ENCODE results near the gene GPR37L1.
"Not testable (repeated sequence)": the region's sequence is repeated elsewhere in the genome, so short reads cannot be mapped to it uniquely, and the experiment has no call there.

The GPR37L1 gene

GRCh38 chr1:202160377-202160940 lies 37.7 kb downstream of the GPR37L1 start, which contains the start of gene PTPN7:
TSS of gene PTPN7 (minus strand) at chr1:202160602. CDS start at chr1:202159402, 1,200 bp downstream.
- no peak within 1 kb of the TSS for H3K4me3 ChIP-seq (ENCODE audit: low read length)
- no peaks in the 10 kb centered on the region for H3K36me3 ChIP-seq (ENCODE audit: insufficient read depth, low read length)
- no peak within 1 kb of the TSS for H3K4me2 ChIP-seq (ENCODE audit: low read length)
- H3K9me3 ChIP-seq (replicated peaks; ENCODE audit: low read length), result no peaks in the 10 kb centered on the region
- no peak within 1 kb of the TSS for H3K9ac ChIP-seq (ENCODE audit: low read depth, low read length)
- H3K27me3 ChIP-seq (ENCODE audit: control insufficient read depth, insufficient read depth, low read length), result peaks cover 3% of the 10 kb centered on the region
- no peaks in the 10 kb centered on the region for H3K4me1 ChIP-seq (ENCODE audit: control insufficient read depth, insufficient read depth, low read length)

GRCh38 chr1:202161151-202162046 lies 38.7 kb downstream of the GPR37L1 start:
- H3K4me1 ChIP-seq (ENCODE audit: control insufficient read depth, insufficient read depth, low read length), result no peaks in the 10 kb centered on the region

GRCh38 chr1:202162047-202162417 lies 39.3 kb downstream of the GPR37L1 start:
- Histone ChIP-seq H3K9ac (ENCODE audit: low read depth, low read length) (no peak overlapping the region), H3K9me3 (replicated peaks; ENCODE audit: low read length) (no peaks in the 10 kb centered on the region), H3K36me3 (ENCODE audit: insufficient read depth, low read length) (no peaks in the 10 kb centered on the region), H3K4me2 (ENCODE audit: low read length) (no peak overlapping the region), H3K27me3 (ENCODE audit: control insufficient read depth, insufficient read depth, low read length) (peaks cover 3% of the 10 kb centered on the region), H3K4me1 (ENCODE audit: control insufficient read depth, insufficient read depth, low read length) (no peaks in the 10 kb centered on the region), H3K4me3 (ENCODE audit: low read length) (no peak overlapping the region)

More at GRCh38 chr1:202161151-202162046, 38.7 kb downstream of the GPR37L1 start:
- H3K4me3 ChIP-seq (ENCODE audit: low read length), result no peak overlapping the region
- H3K27me3 ChIP-seq (ENCODE audit: control insufficient read depth, insufficient read depth, low read length), result peaks cover 3% of the 10 kb centered on the region
- H3K4me2 ChIP-seq (ENCODE audit: low read length), result no peak overlapping the region
- no peak overlapping the region for H3K9ac ChIP-seq (ENCODE audit: low read depth, low read length)
- no peaks in the 10 kb centered on the region for H3K9me3 ChIP-seq (replicated peaks; ENCODE audit: low read length)
- H3K36me3 ChIP-seq (ENCODE audit: insufficient read depth, low read length), result no peaks in the 10 kb centered on the region

GRCh38 chr1:202162418-202163280 lies 39.9 kb downstream of the GPR37L1 start:
- no peak overlapping the region for H3K4me2 ChIP-seq (ENCODE audit: low read length)
- H3K27me3 ChIP-seq (ENCODE audit: control insufficient read depth, insufficient read depth, low read length), result peaks cover 5% of the 10 kb centered on the region
- no peak overlapping the region for H3K9ac ChIP-seq (ENCODE audit: low read depth, low read length)
- H3K36me3 ChIP-seq (ENCODE audit: insufficient read depth, low read length), result no peaks in the 10 kb centered on the region
- no peaks in the 10 kb centered on the region for H3K4me1 ChIP-seq (ENCODE audit: control insufficient read depth, insufficient read depth, low read length)
- no peaks in the 10 kb centered on the region for H3K9me3 ChIP-seq (replicated peaks; ENCODE audit: low read length)
- no peak overlapping the region for H3K4me3 ChIP-seq (ENCODE audit: low read length)

- no peaks in the 10 kb centered on the region for H3K9me3 ChIP-seq (replicated peaks; ENCODE audit: low read length)
- H3K4me2 ChIP-seq (ENCODE audit: low read length), result no peak overlapping the region
- H3K9ac ChIP-seq (ENCODE audit: low read depth, low read length), result no peak overlapping the region
- no peaks in the 10 kb centered on the region for H3K36me3 ChIP-seq (ENCODE audit: insufficient read depth, low read length)
- H3K4me3 ChIP-seq (ENCODE audit: low read length), result no peak overlapping the region
- peaks cover 7% of the 10 kb centered on the region for H3K4me1 ChIP-seq (ENCODE audit: control insufficient read depth, insufficient read depth, low read length)
- peaks cover 10% of the 10 kb centered on the region for H3K27me3 ChIP-seq (ENCODE audit: control insufficient read depth, insufficient read depth, low read length)
Observed at GRCh38 chr1:202163281-202164270, 40.9 kb downstream of the GPR37L1 start.

GRCh38 chr1:202164271-202165037 lies 41.7 kb downstream of the GPR37L1 start:
- H3K9me3 ChIP-seq (replicated peaks; ENCODE audit: low read length), result no peaks in the 10 kb centered on the region
- no peak overlapping the region for H3K4me3 ChIP-seq (ENCODE audit: low read length)
- no peaks in the 10 kb centered on the region for H3K36me3 ChIP-seq (ENCODE audit: insufficient read depth, low read length)
- peaks cover 10% of the 10 kb centered on the region for H3K27me3 ChIP-seq (ENCODE audit: control insufficient read depth, insufficient read depth, low read length)
- H3K9ac ChIP-seq (ENCODE audit: low read depth, low read length), result no peak overlapping the region
- no peak overlapping the region for H3K4me2 ChIP-seq (ENCODE audit: low read length)
- peaks cover 7% of the 10 kb centered on the region for H3K4me1 ChIP-seq (ENCODE audit: control insufficient read depth, insufficient read depth, low read length)

- Histone ChIP-seq H3K27me3 (ENCODE audit: control insufficient read depth, insufficient read depth, low read length) (peaks cover 10% of the 10 kb centered on the region), H3K4me2 (ENCODE audit: low read length) (no peak overlapping the region), H3K9me3 (replicated peaks; ENCODE audit: low read length) (no peaks in the 10 kb centered on the region), H3K4me3 (ENCODE audit: low read length) (no peak overlapping the region), H3K9ac (ENCODE audit: low read depth, low read length) (no peak overlapping the region), H3K36me3 (ENCODE audit: insufficient read depth, low read length) (no peaks in the 10 kb centered on the region), H3K4me1 (ENCODE audit: control insufficient read depth, insufficient read depth, low read length) (peaks cover 7% of the 10 kb centered on the region)
Observed at GRCh38 chr1:202165267-202165941, 42.7 kb downstream of the GPR37L1 start.

GRCh38 chr1:202165942-202166843 lies 43.5 kb downstream of the GPR37L1 start:
- Histone ChIP-seq H3K36me3 (ENCODE audit: insufficient read depth, low read length) (no peaks in the 10 kb centered on the region), H3K4me1 (ENCODE audit: control insufficient read depth, insufficient read depth, low read length) (peaks cover 7% of the 10 kb centered on the region), H3K9me3 (replicated peaks; ENCODE audit: low read length) (no peaks in the 10 kb centered on the region), H3K4me2 (ENCODE audit: low read length) (no peak overlapping the region), H3K9ac (ENCODE audit: low read depth, low read length) (no peak overlapping the region), H3K4me3 (ENCODE audit: low read length) (no peak overlapping the region), H3K27me3 (ENCODE audit: control insufficient read depth, insufficient read depth, low read length) (peaks cover 10% of the 10 kb centered on the region)

GRCh38 chr1:202167054-202167453 lies 44.3 kb downstream of the GPR37L1 start:
- H3K9ac ChIP-seq (ENCODE audit: low read depth, low read length); H3K9me3 ChIP-seq (replicated peaks; ENCODE audit: low read length); H3K4me3 ChIP-seq (ENCODE audit: low read length); H3K27me3 ChIP-seq (ENCODE audit: control insufficient read depth, insufficient read depth, low read length); H3K4me1 ChIP-seq (ENCODE audit: control insufficient read depth, insufficient read depth, low read length); H3K4me2 ChIP-seq (ENCODE audit: low read length); H3K36me3 ChIP-seq (ENCODE audit: insufficient read depth, low read length): not testable (repeated sequence)

Data from skeletal muscle satellite cell (primary cell).